ENCODE results near the gene L2HGDH.

DNA sequence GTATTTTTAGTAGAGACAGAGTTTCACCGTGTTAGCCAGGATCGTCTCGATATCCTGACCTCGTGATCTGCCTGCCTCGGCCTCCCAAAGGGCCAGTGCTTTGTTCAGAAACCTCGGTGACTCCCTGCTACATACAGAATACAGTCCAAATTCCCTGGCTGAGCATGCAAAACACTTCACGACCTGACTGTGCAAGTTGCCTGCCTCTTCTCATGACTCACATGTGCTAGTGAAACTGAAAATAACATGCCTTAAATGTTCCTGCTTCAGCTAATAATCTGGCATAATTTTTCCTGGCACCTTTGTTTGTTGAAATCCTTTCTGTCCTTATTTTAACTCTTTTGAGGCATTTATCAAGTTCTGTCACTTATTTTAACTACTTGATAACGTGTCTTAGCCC, 8.3 kb upstream of the L2HGDH start:
- TF ChIP-seq, protein P1, sequence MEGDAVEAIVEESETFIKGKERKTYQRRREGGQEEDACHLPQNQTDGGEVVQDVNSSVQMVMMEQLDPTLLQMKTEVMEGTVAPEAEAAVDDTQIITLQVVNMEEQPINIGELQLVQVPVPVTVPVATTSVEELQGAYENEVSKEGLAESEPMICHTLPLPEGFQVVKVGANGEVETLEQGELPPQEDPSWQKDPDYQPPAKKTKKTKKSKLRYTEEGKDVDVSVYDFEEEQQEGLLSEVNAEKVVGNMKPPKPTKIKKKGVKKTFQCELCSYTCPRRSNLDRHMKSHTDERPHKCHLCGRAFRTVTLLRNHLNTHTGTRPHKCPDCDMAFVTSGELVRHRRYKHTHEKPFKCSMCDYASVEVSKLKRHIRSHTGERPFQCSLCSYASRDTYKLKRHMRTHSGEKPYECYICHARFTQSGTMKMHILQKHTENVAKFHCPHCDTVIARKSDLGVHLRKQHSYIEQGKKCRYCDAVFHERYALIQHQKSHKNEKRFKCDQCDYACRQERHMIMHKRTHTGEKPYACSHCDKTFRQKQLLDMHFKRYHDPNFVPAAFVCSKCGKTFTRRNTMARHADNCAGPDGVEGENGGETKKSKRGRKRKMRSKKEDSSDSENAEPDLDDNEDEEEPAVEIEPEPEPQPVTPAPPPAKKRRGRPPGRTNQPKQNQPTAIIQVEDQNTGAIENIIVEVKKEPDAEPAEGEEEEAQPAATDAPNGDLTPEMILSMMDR (conservative IDR thresholded peaks at IDR 0.05; ENCODE audit: low read depth, low read length) = no peak
- no peak for TF ChIP-seq MAZ (IDR thresholded peaks at IDR 0.05; ENCODE audit: borderline replicate concordance, low read depth, low read length)
- TF ChIP-seq, protein P2, sequence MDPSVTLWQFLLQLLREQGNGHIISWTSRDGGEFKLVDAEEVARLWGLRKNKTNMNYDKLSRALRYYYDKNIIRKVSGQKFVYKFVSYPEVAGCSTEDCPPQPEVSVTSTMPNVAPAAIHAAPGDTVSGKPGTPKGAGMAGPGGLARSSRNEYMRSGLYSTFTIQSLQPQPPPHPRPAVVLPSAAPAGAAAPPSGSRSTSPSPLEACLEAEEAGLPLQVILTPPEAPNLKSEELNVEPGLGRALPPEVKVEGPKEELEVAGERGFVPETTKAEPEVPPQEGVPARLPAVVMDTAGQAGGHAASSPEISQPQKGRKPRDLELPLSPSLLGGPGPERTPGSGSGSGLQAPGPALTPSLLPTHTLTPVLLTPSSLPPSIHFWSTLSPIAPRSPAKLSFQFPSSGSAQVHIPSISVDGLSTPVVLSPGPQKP (IDR thresholded peaks at IDR 0.05; ENCODE audit: borderline replicate concordance, low read depth, low read length) = no peak
- no peak for TF ChIP-seq POLR2A (IDR thresholded peaks at IDR 0.05; ENCODE audit: low read depth, low read length)
- TF ChIP-seq CEBPB (IDR thresholded peaks at IDR 0.05; ENCODE audit: low read depth, low read length) = no peak
- TF ChIP-seq CHD1 (IDR thresholded peaks at IDR 0.05; ENCODE audit: low read depth, low read length) = no peak

All from IMR-90 (cell line).